GM19043 (cell line): ENCODE data around the gene VAT1L.
A peak's percentile ranks its signal among the peaks of the same experiment; 100 is the strongest.
"Not testable (repeated sequence)": the region's sequence is repeated elsewhere in the genome, so short reads cannot be mapped to it uniquely, and the experiment has no call there.

ENCODE experiments used
- ATAC-seq: cut with Tn5 transposase; IDR thresholded peaks from one replicate; pipeline ENCODE4 v1.9.1; 2021; ENCODE audit warnings: low read depth; ENCODE audit not compliant: unreplicated experiment

The VAT1L gene

DNA sequence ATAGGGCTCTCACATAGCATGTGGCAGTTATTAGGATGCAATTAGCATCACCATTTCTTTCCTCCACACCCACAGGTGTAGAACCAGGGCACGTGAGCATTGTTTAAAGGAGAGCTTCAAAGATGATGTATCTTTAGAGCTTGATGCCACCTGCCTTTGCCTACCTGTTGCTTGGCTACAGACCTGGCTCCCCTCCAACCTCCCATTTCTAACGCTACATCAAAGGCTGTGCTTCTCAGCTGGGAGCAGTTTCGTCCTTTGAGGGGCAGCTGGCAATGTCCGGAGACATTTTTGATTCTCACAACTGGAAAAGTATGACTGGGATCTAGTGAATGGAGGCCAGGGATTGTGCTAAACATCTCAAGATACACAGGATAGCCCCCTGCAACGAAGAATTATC lies 155.4 kb downstream of the VAT1L start:
- no peak for ATAC-seq

- no peak for ATAC-seq
These were observed 156.3 kb downstream of the VAT1L start for GRCh38 chr16:77944631-77945030.

DNA sequence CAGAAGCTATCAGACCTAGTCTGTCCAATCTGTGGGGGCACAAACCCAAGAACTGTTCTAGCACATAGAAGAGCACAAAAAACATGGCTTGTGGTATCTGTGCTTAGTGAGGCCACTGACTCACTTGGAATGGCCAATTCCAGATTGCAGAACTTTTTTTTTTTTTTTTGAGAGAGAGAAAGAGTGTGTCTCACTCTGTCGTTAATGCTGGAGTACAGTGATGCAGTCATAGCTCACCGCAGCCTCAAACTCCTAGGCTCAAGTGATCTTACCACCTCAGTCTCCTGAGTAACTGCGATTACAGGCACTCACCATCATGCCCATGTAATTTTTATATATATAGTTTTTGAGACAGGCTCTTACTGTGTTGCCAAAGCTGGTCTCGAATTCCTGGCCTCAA lies 156.8 kb downstream of the VAT1L start:
- ATAC-seq, result no peak

- no peak for ATAC-seq
These were observed 158.5 kb downstream of the VAT1L start for GRCh38 chr16:77946823-77947222.

DNA sequence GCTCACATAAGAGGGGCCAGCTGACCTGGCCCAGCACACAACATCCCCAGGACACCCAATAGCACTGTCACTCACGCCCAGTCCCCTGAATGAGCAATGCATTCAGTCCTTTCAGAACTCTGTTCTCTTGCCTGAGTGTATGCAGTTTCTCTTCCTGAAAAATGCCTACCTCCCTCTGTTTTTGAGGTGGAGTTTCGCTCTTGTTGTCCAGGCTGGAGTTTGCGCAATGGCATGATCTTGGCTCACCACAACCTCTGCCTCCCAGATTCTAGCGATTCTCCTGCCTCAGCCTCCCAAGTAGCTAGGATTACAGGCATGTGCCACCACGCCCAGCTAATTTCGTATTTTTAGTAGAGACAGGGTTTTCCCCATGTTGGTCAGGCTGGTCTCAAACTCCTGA lies 159.2 kb downstream of the VAT1L start:
- ATAC-seq, result not testable (repeated sequence)

DNA sequence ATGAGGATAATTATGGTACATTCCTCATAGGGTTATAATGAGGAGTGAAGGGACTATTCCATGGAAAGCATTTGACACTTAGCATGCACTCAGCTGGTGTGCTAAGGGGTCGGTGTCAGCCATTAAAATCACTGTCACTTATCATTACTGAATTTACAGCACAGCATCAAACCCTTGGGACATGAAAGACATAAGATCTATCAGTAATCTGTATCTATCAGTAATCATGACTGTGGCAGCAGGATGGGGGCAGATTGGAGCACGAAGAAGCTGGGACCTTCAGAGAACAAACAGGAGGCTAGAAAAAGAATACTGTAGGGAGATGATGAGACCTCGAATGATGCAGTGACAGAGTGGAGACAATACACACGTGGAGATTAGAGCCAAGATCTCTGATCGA lies 160.5 kb downstream of the VAT1L start:
- ATAC-seq, result no peak

- no peak for ATAC-seq
These were observed 161.1 kb downstream of the VAT1L start for GRCh38 chr16:77949445-77949844.

DNA sequence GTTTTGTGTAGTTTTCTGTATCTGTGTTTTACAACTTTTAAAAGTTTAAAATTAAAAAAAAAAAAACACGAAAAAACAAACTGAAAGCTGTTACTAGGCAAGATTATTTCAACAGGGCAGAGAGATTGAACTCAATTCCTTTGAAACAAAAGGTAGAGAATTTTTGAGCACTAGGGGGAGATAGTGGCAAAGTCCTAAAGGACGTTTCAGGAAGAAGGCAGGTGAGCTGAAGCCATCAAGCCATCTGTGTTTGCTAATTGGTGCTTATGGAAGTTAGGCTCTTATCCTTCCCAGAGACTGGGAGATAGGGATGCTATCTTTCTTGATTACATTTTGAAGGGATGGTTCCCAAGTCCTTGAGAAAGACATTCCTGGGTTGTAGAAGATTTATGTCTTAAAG lies 163.4 kb downstream of the VAT1L start:
- no peak for ATAC-seq

- ATAC-seq, result no peak
These were observed 166.8 kb downstream of the VAT1L start for GRCh38 chr16:77955127-77955526.

- ATAC-seq, result no peak
These were observed 167.9 kb downstream of the VAT1L start for GRCh38 chr16:77956231-77956630.

DNA sequence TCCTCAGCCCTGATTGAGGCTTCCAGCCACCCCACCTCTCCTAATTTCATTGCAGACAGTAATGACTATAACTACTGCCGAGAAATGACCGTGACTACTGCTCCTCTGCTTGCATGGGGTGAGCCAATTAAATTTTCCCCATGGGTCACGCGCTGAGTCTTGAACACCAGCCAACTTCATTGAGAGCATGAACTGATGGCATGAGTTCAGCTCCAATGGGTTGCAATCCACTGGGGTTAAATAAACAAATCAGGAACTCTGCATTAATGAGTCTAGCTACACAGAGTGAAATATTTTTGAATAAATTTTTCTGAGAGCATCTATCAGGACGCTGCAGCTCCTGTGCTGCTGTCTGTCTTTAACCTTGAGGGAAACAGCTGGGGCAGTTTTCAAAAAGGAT lies 172.4 kb downstream of the VAT1L start:
- ATAC-seq, result no peak

- ATAC-seq, result no peak
These were observed 173.4 kb downstream of the VAT1L start for GRCh38 chr16:77961814-77962213.

GRCh38 chr16:77962689-77963088 lies 174.3 kb downstream of the VAT1L start:
- ATAC-seq, result no peak

- ATAC-seq, result no peak
These were observed 175.1 kb downstream of the VAT1L start for GRCh38 chr16:77963185-77964044.

- ATAC-seq, result no peak
These were observed 177.0 kb downstream of the VAT1L start for GRCh38 chr16:77965346-77965745.

DNA sequence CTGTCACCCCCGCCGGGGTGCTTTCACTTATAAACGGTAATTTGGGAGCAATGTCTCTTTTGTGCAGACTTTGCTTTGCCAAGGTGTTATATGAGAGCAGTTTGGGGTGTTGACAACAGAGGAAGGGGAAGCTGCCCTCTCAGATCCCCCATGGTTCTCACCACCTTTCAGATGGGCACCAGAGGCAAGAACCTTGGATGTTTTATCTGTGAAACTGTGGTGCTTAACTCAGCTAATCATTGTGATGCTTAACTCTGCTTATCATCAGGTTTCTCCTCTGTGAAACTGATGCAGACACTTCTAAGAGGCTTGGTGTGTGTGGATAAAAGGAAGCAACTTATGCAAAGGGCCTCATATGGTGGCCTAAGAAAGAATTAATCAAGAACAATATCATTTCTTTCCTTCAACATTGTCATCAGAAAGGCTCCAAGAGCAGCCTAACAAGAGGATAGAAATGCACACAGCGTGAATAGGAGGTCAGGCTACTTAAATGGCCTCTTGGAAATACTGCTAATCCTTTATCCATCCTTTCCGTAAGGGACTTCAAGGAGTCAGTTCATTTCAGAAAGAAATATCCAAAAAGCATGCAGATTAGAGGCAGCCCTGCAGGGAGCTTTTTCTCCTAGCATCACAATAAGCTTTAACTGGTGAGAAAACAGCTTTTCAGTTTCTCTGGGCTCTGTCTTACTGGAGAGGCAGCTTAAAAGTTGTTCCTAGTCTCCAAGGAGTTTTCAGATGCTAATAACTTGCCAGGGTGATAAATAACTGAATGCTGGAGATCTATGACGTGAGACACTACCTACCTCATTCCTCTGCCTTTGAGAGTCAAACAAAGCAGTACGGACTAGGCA lies 178.9 kb downstream of the VAT1L start:
- no peak for ATAC-seq

- ATAC-seq, result no peak
These were observed 181.5 kb downstream of the VAT1L start for GRCh38 chr16:77969861-77970260.

DNA sequence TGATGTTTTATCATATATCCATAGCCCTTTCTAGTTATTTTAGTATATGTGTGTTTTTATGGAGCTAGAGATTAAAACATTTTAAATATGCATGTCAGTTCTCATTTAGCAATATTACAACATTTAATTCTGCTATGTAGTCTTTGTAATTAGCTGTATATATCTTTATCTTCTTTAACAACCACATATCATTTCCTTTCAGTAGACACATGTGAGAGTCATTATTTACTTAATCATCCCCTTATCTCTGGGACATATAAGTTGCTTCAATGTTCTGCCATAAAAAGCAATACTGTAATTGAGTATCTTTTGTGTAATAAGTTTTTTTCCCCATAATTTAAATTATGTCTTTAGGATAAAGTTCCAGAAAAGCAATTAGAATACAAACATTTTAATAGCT lies 182.0 kb downstream of the VAT1L start:
- no peak for ATAC-seq

- ATAC-seq, result peak; percentile 79
These were observed 183.1 kb downstream of the VAT1L start for GRCh38 chr16:77971306-77972061.

DNA sequence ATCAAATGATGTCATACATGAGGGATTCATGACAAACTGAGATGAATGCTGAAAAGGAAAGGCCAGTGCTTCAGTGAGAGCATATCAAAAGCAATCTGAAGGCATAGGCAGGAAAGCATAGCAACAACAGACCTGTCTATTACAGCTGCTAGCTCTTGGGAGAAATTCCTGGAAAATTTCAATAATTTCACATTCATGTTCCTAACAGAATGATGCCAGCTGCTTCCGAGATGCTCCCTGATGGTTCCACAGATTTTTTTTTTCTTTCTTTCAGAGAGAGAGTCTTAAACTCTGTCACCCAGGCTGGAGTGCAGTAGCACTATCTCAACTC lies 183.7 kb downstream of the VAT1L start:
- no peak for ATAC-seq

DNA sequence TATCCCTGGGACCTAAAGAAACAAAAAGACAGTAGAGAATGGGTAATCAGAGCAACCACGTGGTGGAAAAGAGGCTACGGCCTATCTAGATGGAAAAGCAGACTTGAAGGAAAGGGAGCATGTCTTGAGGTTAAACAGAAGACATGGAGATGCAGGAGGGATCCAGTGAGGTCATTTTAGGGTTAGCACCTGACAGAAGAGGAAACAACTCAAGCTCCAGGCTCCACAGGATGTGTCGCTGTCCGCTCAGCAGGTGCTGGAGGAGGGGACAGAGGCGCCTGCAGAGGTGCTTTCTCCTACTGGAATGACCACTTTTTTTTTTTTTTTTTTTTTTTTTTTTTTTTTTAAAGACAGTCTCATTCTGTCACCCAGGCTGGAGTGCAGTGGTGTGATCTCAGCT lies 186.5 kb downstream of the VAT1L start:
- ATAC-seq, result no peak
